ENCODE measurements around the gene FAM50A.

The FAM50A gene

GRCh38 chrX:154470914-154471568, 27.1 kb downstream of the FAM50A start:
- H3K4me3 ChIP-seq (ENCODE audit: low read length) = no peak overlapping the region
- TF ChIP-seq ZNF274 (IDR thresholded peaks at IDR 0.05; ENCODE audit: low read depth, low read length) = no peak

- TF ChIP-seq ZNF274 (IDR thresholded peaks at IDR 0.05; ENCODE audit: low read depth, low read length) = no peak
- no peak overlapping the region for H3K4me3 ChIP-seq (ENCODE audit: low read length)
These were observed 28.1 kb downstream of the FAM50A start for GRCh38 chrX:154471839-154472684.

GRCh38 chrX:154472685-154473632, 29.0 kb downstream of the FAM50A start:
- no peak overlapping the region for H3K4me3 ChIP-seq (ENCODE audit: low read length)
- TF ChIP-seq ZNF274 (IDR thresholded peaks at IDR 0.05; ENCODE audit: low read depth, low read length) = no peak

- H3K4me3 ChIP-seq (ENCODE audit: low read length) = no peak overlapping the region
- no peak for TF ChIP-seq ZNF274 (IDR thresholded peaks at IDR 0.05; ENCODE audit: low read depth, low read length)
These were observed 29.7 kb downstream of the FAM50A start for GRCh38 chrX:154473683-154474082.

- TF ChIP-seq ZNF274 (IDR thresholded peaks at IDR 0.05; ENCODE audit: low read depth, low read length) = no peak
- no peak overlapping the region for H3K4me3 ChIP-seq (ENCODE audit: low read length)
These were observed 32.9 kb downstream of the FAM50A start for GRCh38 chrX:154476821-154477220.

- TF ChIP-seq ZNF274 (IDR thresholded peaks at IDR 0.05; ENCODE audit: low read depth, low read length) = no peak
- peak overlapping the region; percentile 55 for H3K4me3 ChIP-seq (ENCODE audit: low read length)
These were observed 34.0 kb downstream of the FAM50A start for GRCh38 chrX:154477891-154478477.

GRCh38 chrX:154478728-154479622, 35.0 kb downstream of the FAM50A start, which contains the start of gene LAGE3:
LAGE3 (minus strand) TSS chrX:154479281; CDS start chrX:154478915, 366 bp downstream.
- TF ChIP-seq ZNF274 (IDR thresholded peaks at IDR 0.05; ENCODE audit: low read depth, low read length) = no peak
- H3K4me3 ChIP-seq (ENCODE audit: low read length) = peak within 1 kb of the TSS; percentile 55

- no peak overlapping the region for H3K4me3 ChIP-seq (ENCODE audit: low read length)
- no peak for TF ChIP-seq ZNF274 (IDR thresholded peaks at IDR 0.05; ENCODE audit: low read depth, low read length)
These were observed 37.3 kb downstream of the FAM50A start for GRCh38 chrX:154481195-154481594.

GRCh38 chrX:154481911-154482601, 38.1 kb downstream of the FAM50A start:
- H3K4me3 ChIP-seq (ENCODE audit: low read length) = no peak overlapping the region
- no peak for TF ChIP-seq ZNF274 (IDR thresholded peaks at IDR 0.05; ENCODE audit: low read depth, low read length)

GRCh38 chrX:154482786-154483185, 38.8 kb downstream of the FAM50A start:
- TF ChIP-seq ZNF274 (IDR thresholded peaks at IDR 0.05; ENCODE audit: low read depth, low read length) = no peak
- H3K4me3 ChIP-seq (ENCODE audit: low read length) = no peak overlapping the region

GRCh38 chrX:154483325-154483724, 39.4 kb downstream of the FAM50A start:
- TF ChIP-seq ZNF274 (IDR thresholded peaks at IDR 0.05; ENCODE audit: low read depth, low read length) = no peak
- no peak overlapping the region for H3K4me3 ChIP-seq (ENCODE audit: low read length)
